PC-9 (cell line): ENCODE data around the gene DNAAF5. TPM values are rescaled to one million over a fixed set of nuclear protein-coding genes. Genes with fewer than 3 reads are reported as not detected.

ENCODE experiments used
- BruUV-seq: library from RNA; stranded (reverse); fragments of 400-500 nt; replicated peaks from 2 replicates; lab custom pipeline; 2021; lab: Mats Ljungman, UMichigan
- CTCF ChIA-PET: fragments of 300-600 bp; sonication (Branson Sonifier 250); formaldehyde crosslinking; loops from one replicate; lab custom pipeline; 2022; ENCODE audit warnings: antibody characterized with exemption; lab: Charles Lee
- POLR2A ChIA-PET: fragments of 300-600 bp; sonication (Branson Sonifier 250); formaldehyde crosslinking; loops from one replicate; lab custom pipeline; 2022; ENCODE audit warnings: antibody characterized with exemption; ENCODE audit not compliant: unreplicated experiment; lab: Charles Lee
- DNase-seq, 2 experiments: peaks; one replicate each; pipeline versions ENCODE4 v3.0.0 to v3.0.0-alpha.2; 2015 to 2022; ENCODE audit warnings: mixed read lengths in 1 of 2
- H2AFZ ChIP-seq: fragments of 200-600 bp; sonication (generic); 2 replicates; pipeline ENCODE4 v1.8.1; 2017; ENCODE audit warnings: antibody characterized with exemption
- H3F3A ChIP-seq: fragments of 200-600 bp; sonication (generic); 2 replicates; pipeline ENCODE4 v1.8.1; 2017; ENCODE audit warnings: antibody characterized with exemption, mild to moderate bottlenecking, low read depth; ENCODE audit not compliant: insufficient read depth
- H3K27ac ChIP-seq: fragments of 200-600 bp; sonication (generic); 2 replicates; pipeline ENCODE4 v1.6.1; 2016; ENCODE audit warnings: mixed run types
- H3K27me3 ChIP-seq: fragments of 200-600 bp; sonication (generic); 2 replicates; pipeline ENCODE4 v1.6.1; 2016; ENCODE audit warnings: low read depth, mixed run types; ENCODE audit not compliant: insufficient read depth
- H3K36me3 ChIP-seq: fragments of 200-600 bp; sonication (generic); 2 replicates; pipeline ENCODE4 v1.6.1; 2016; ENCODE audit warnings: low read depth, mixed run types
- H3K4me1 ChIP-seq: fragments of 200-600 bp; sonication (generic); replicated peaks from 2 replicates; pipeline ENCODE4 v1.6.1; 2016; ENCODE audit warnings: mixed run types; ENCODE audit not compliant: insufficient read depth
- H3K4me2 ChIP-seq: fragments of 200-600 bp; sonication (generic); 2 replicates; pipeline ENCODE4 v1.6.1; 2017; ENCODE audit warnings: mixed run types
- H3K4me3 ChIP-seq: fragments of 200-600 bp; sonication (generic); 2 replicates; pipeline ENCODE4 v1.6.1; 2016; ENCODE audit warnings: mixed run types
- H3K79me2 ChIP-seq: fragments of 200-600 bp; sonication (generic); 2 replicates; pipeline ENCODE4 v1.6.1; 2017; ENCODE audit warnings: low read depth, mixed run types
- H3K9me2 ChIP-seq: fragments of 200-600 bp; sonication (generic); 2 replicates; pipeline ENCODE4 v1.8.1; 2017; ENCODE audit warnings: mild to moderate bottlenecking; ENCODE audit not compliant: insufficient read depth
- H3K9me3 ChIP-seq: fragments of 200-600 bp; sonication (generic); 2 replicates; pipeline ENCODE4 v1.8.1; 2016; ENCODE audit warnings: low read depth; ENCODE audit not compliant: insufficient read depth
- H4K20me1 ChIP-seq: fragments of 200-600 bp; sonication (generic); 2 replicates; pipeline ENCODE4 v1.8.1; 2017; ENCODE audit not compliant: insufficient read depth
- EZH2 ChIP-seq: fragments of 200-600 bp; sonication (generic); IDR thresholded peaks from 2 replicates; pipeline ENCODE4 v1.8.0; 2017; ENCODE audit warnings: antibody characterized with exemption, low read depth
- intact Hi-C: fragments of 100-400 bp; cut with micrococcal nuclease; formaldehyde crosslinking; loops from one replicate; pipeline ENCODE4 v1.10.0; 2022; ENCODE audit not compliant: unreplicated experiment
- total RNA-seq: library from RNA; stranded (reverse); gene quantifications from 2 replicates; pipeline ENCODE4 v1.2.3, GENCODE V29; 2021
- TF ChIP-seq, protein P1 (sequence below): fragments of 200-600 bp; sonication (generic); conservative IDR thresholded peaks from 2 replicates; pipeline ENCODE4 v1.6.1; 2017; ENCODE audit warnings: mixed run types, antibody characterized with exemption, mild to moderate bottlenecking, moderate library complexity

DNAAF5 gene
- total RNA-seq, 1 experiment from 2014 or later = 63.2 TPM

DNA sequence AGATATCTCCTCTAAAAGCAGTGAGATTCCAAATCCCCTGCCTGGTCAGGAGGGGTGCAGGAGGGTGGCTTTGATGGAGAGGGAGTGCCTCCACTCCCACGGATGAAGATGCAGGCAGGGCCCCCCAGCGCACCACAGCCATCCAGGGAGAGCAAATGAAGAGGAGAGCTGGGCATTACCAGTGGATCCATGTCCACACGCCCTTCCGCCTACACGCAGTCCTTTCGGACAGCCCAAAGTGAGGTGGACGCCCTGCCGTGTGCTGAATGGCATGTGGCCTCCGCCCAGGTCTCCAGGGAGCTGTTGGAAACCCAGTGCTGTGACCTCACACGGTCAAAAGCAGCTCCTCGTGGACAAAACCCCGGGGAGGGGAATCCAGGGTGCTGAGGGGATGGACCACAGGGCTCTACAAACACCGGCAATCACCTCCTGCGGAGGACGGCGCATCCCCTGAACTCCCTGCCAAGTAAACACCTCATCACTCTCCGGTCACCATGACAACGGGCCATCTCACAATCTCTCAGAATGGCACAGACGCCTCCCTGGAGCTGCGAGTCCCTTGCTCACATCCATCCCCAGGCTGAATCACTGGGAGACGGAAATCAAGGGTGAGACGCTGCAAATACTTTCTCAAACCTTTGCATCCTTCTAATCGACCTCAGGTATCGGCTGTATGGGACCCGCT lies 35.0 kb upstream of the DNAAF5 start:
- POLR2A ChIA-PET = no interaction called here

DNA sequence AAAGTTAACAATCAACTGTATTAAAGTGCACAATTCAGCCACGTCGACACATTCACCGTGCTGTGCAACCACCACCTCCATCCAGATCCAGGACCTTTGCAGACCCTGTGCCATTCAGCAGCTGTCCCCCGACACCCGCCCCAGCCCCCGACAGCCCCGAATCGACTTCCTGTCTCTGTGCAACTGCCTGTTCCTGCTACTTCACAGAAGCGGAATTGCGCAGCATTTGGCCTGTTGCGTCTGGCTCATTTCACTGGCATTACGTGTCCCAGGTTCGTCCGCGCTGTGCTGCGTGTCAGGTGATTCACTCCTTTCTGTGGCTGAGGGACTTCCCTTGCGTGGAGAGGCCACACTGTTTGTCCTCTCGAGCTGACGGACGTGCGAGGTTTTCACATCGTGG lies 33.2 kb upstream of the DNAAF5 start:
- H3K27ac ChIP-seq = no peak overlapping the region
- POLR2A ChIA-PET = no interaction called here
- no peaks in the 10 kb centered on the region for H3K9me2 ChIP-seq
- CTCF ChIA-PET = interaction anchor here (0.6 kb wide), 1 partner anchor 358 kb away, joined by 5 read pairs; no protein-coding TSS in a partner anchor
- intact Hi-C loops = no loop called here
- no peak overlapping the region for H3K4me3 ChIP-seq
- H2AFZ ChIP-seq = no peak overlapping the region
- H3K36me3 ChIP-seq = no peaks in the 10 kb centered on the region
- TF ChIP-seq, protein P1, sequence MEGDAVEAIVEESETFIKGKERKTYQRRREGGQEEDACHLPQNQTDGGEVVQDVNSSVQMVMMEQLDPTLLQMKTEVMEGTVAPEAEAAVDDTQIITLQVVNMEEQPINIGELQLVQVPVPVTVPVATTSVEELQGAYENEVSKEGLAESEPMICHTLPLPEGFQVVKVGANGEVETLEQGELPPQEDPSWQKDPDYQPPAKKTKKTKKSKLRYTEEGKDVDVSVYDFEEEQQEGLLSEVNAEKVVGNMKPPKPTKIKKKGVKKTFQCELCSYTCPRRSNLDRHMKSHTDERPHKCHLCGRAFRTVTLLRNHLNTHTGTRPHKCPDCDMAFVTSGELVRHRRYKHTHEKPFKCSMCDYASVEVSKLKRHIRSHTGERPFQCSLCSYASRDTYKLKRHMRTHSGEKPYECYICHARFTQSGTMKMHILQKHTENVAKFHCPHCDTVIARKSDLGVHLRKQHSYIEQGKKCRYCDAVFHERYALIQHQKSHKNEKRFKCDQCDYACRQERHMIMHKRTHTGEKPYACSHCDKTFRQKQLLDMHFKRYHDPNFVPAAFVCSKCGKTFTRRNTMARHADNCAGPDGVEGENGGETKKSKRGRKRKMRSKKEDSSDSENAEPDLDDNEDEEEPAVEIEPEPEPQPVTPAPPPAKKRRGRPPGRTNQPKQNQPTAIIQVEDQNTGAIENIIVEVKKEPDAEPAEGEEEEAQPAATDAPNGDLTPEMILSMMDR = no peak
- TF ChIP-seq EZH2 = no peak
- H3K4me1 ChIP-seq = no peaks in the 10 kb centered on the region
- no peaks in the 10 kb centered on the region for H3K27me3 ChIP-seq
- no peaks in the 10 kb centered on the region for H3K79me2 ChIP-seq
- BruUV-seq = no TSS peak
- H3K4me2 ChIP-seq = no peak overlapping the region
- H4K20me1 ChIP-seq = peaks cover 2% of the 10 kb centered on the region; the same call in 1 of the 2 replicates
- H3K9me3 ChIP-seq = peaks cover 13% of the 10 kb centered on the region; the same call in 1 of the 2 replicates
- DNase-seq = no peak
- H3F3A ChIP-seq = no peaks in the 10 kb centered on the region; the same call in 1 of the 2 replicates

More for the DNA sequence above, 35.0 kb upstream of the DNAAF5 start:
- Histone ChIP-seq H3K4me3 (no peak overlapping the region), H3K27me3 (no peaks in the 10 kb centered on the region), H4K20me1 (peaks cover 2% of the 10 kb centered on the region; the same call in 1 of the 2 replicates), H3K79me2 (no peaks in the 10 kb centered on the region), H3F3A (no peaks in the 10 kb centered on the region; the same call in 1 of the 2 replicates), H3K36me3 (no peaks in the 10 kb centered on the region; the same call in 1 of the 2 replicates), H3K4me1 (no peaks in the 10 kb centered on the region), H3K9me3 (peaks cover 13% of the 10 kb centered on the region; the same call in 1 of the 2 replicates), H3K27ac (no peak overlapping the region), H3K4me2 (no peak overlapping the region), H2AFZ (no peak overlapping the region), H3K9me2 (no peaks in the 10 kb centered on the region)
- CTCF ChIA-PET = no interaction called here
- DNase-seq = no peak
- no TSS peak for BruUV-seq
- TF ChIP-seq, protein P1 = no peak
- TF ChIP-seq EZH2 = no peak
- intact Hi-C loops = no loop called here

DNA sequence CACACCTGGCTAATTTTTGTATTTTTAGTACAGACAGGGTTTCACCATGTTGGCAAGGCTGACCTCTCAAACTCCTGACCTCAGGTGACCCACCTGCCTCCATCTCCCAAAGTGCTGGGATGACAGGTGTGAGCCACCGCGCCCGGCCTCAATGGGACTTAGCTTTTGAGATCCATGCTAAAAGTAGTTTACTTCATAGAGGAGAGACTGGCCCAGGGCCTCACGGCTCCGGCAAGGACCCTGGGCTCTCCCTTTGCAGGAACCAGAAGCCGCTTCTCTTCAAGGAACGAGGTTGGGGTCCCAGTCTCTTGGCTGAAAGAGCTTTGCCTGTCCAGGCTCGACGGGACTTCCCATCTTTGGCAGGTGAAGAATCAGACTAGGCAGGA lies 30.1 kb upstream of the DNAAF5 start:
- no TSS peak for BruUV-seq
- no peak overlapping the region for H2AFZ ChIP-seq
- no peak overlapping the region for H3K4me3 ChIP-seq
- no peaks in the 10 kb centered on the region for H3K4me1 ChIP-seq
- intact Hi-C loops = no loop called here
- TF ChIP-seq, protein P1 = no peak
- no peak for TF ChIP-seq EZH2
- no peaks in the 10 kb centered on the region for H3K36me3 ChIP-seq
- no peaks in the 10 kb centered on the region for H3K9me3 ChIP-seq
- H3K27ac ChIP-seq = no peak overlapping the region
- no peak overlapping the region for H3K4me2 ChIP-seq
- POLR2A ChIA-PET = no interaction called here
- no peaks in the 10 kb centered on the region for H3K9me2 ChIP-seq
- H3K27me3 ChIP-seq = no peaks in the 10 kb centered on the region
- CTCF ChIA-PET = no interaction called here
- peaks cover 8% of the 10 kb centered on the region for H4K20me1 ChIP-seq
- no peaks in the 10 kb centered on the region for H3F3A ChIP-seq
- H3K79me2 ChIP-seq = no peaks in the 10 kb centered on the region
- no peak for DNase-seq
